ENCODE data around the gene CYP11A1.

CYP11A1 gene

GRCh38 chr15:74350295-74351275 is 16.9 kb downstream of the CYP11A1 start:
- in situ Hi-C loops (cut with HindIII; ENCODE audit: low sequenced_read_pairs): no loop called here

DNA sequence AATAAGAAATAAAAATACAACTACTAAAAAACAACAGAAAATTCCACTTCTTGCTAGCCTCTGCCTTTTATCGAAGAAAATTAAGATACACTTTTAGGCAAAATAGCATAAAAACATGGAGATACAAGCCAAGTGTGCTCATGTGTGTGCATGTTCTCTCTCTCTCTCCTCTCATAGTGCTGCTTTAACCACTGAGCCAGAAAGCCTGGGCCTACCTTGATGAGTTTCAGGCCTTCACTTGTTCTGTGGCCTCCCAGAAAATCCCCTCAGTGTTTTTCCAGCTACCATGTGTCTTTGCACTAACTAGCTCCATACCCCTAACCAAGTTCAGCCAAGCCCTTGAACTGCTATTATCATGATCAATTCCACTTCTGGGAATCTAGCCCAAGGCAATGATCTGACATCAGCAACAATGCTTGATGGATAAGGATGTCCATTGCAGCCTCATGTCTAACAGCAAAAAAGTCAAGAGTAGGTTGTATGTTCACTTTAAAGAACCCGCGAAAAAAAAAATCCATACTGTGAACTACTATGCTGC is 18.1 kb downstream of the CYP11A1 start:
- in situ Hi-C loops (cut with HindIII; ENCODE audit: low sequenced_read_pairs): no loop called here

GRCh38 chr15:74347757-74348250 is 19.6 kb downstream of the CYP11A1 start:
- in situ Hi-C loops (cut with HindIII; ENCODE audit: low sequenced_read_pairs): no loop called here

- in situ Hi-C loops (cut with HindIII; ENCODE audit: low sequenced_read_pairs): no loop called here
Measured at GRCh38 chr15:74345051-74345450, 22.4 kb downstream of the CYP11A1 start.

GRCh38 chr15:74343797-74344127 is 23.7 kb downstream of the CYP11A1 start:
- in situ Hi-C loops (cut with HindIII; ENCODE audit: low sequenced_read_pairs): no loop called here

DNA sequence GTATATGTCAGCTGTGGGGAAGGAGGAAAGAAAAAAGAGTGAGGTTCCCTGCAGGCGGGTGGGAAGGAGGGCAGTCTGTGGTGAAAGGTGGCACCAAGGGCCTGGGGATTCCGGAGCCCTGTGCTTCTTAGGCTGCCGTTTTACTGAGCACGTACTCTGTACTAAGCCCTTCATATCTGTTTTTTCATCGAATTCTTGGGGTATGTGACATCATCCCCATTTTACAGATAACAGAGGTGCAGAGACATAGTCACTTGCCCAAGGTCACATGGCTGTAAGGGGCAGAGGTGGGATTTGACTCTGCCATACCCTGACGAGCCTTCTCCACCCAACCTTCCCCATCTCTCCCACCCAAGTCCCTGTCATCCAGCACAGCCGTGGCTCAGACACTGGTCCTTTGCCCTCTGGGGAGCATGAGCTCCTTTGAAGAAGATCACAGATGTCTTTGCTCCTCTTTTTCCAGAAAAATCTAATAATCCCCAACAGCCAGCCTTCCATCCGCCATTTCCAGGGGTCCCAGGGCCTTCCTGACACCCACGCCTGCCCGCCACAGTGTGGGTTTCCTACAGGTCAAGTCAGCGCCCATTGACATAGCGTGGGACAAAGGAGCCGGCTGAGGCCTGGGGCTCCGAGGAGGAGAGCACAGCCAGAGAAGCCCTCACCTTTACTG is 24.2 kb downstream of the CYP11A1 start:
- in situ Hi-C loops (cut with HindIII; ENCODE audit: low sequenced_read_pairs): no loop called here

- in situ Hi-C loops (cut with HindIII; ENCODE audit: low sequenced_read_pairs): no loop called here
Measured at GRCh38 chr15:74340150-74340549, 27.3 kb downstream of the CYP11A1 start.

DNA sequence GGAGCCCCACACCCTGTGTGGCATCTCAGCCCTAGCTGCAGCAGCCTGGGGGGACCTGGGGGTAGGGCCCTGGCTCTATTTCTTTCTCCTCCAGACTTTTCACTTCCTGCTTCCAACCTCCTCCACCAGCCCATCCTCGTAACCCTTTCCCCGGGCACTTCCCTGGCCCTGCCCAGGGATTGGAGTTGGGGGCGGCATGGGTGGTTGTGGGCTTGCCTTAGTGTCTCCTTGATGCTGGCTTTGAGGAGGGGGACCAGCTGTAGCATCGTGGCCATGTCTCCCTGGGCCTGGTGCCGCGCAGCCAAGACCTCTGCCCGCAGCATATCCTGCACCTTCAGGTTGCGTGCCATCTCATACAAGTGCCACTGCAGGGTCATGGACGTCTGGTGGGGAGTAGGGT is 28.1 kb downstream of the CYP11A1 start:
- in situ Hi-C loops (cut with HindIII; ENCODE audit: low sequenced_read_pairs): no loop called here

DNA sequence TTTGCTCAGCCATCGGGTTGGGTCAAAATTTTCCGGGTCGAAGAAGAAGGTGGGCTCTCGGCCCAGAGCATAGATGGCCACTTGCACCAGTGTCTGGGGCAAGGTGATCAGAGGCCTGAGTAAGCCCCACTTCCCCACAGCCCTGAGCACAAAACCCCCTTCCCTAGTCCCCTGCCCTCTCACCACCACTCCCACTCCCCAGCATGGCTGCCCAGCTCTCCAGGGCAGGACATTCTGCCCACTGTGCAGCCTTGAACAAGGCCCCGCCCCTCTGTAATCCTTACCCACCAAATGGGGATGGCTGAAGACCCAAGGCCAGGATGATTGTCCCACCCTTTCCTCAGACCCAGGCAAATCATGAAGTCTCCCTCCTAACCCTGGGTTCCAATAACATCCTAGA is 28.8 kb downstream of the CYP11A1 start:
- in situ Hi-C loops (cut with HindIII; ENCODE audit: low sequenced_read_pairs): no loop called here

- in situ Hi-C loops (cut with HindIII; ENCODE audit: low sequenced_read_pairs): no loop called here
Measured at GRCh38 chr15:74337607-74338211, 29.7 kb downstream of the CYP11A1 start.

GRCh38 chr15:74337146-74337545 is 30.3 kb downstream of the CYP11A1 start:
- in situ Hi-C loops (cut with HindIII; ENCODE audit: low sequenced_read_pairs): no loop called here

GRCh38 chr15:74336061-74337005 is 31.1 kb downstream of the CYP11A1 start:
- in situ Hi-C loops (cut with HindIII; ENCODE audit: low sequenced_read_pairs): no loop called here

DNA sequence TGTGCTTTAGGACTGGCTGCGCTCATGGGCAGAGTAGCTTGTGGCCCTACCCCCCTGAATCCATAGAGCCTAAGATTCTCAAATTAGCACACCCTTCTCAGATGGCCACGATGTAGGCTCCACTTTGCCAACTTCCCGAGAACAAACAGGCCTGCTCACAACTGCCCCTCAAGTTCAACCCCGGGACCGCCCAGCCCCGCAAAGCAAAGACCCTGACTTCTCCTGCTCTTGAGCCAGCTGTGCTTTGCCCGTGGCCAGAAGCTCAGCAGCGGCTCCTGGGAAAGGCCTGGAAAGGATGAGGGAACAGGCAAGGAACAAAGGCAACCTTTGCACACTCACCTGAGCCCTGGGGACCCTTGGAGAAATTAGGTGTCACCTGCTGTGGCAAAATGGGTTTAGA is 32.0 kb downstream of the CYP11A1 start:
- in situ Hi-C loops (cut with HindIII; ENCODE audit: low sequenced_read_pairs): no loop called here

GRCh38 chr15:74334127-74334526 is 33.3 kb downstream of the CYP11A1 start:
- in situ Hi-C loops (cut with HindIII; ENCODE audit: low sequenced_read_pairs): no loop called here

- in situ Hi-C loops (cut with HindIII; ENCODE audit: low sequenced_read_pairs): no loop called here
Measured at GRCh38 chr15:74333662-74334061, 33.8 kb downstream of the CYP11A1 start.

DNA sequence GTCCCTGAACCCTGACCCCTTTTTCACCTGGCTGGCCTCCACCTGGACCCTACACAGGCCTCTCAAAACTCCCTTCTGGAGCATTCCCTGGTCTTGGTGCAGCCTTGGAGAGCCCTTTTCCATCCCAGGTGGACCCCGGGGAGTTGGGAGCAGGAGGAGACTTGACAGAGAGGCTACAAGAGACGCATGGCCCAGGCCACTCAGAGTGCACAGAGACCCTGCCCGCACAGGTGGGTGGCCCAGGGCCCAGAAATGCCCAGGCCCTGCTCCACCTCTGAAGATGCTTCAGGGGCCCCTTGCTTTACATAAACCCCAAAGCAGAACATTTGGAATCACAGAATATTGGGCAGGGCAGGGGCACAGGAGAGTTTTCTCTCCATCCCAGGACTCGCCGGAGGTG is 34.4 kb downstream of the CYP11A1 start:
- in situ Hi-C loops (cut with HindIII; ENCODE audit: low sequenced_read_pairs): no loop called here

DNA sequence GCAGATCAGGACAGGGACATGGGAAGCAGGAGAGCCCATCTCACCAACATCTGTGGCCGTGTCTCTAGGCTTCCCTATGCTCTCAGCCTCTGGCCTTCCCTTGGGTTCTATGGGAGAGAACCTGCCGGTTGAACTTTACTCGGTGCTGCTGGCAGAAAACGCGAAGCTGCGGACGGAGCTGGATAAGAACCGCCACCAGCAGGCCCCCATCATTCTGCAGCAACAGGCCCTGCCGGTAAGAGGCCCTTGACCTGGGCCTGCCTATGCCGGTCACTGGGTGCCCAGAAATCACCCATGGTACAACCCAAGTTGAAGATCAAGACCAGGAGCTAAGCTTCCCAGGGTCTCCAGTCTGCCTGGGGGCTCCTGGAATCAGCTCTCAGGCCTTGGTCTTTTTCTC is 34.8 kb downstream of the CYP11A1 start:
- in situ Hi-C loops (cut with HindIII; ENCODE audit: low sequenced_read_pairs): no loop called here

DNA sequence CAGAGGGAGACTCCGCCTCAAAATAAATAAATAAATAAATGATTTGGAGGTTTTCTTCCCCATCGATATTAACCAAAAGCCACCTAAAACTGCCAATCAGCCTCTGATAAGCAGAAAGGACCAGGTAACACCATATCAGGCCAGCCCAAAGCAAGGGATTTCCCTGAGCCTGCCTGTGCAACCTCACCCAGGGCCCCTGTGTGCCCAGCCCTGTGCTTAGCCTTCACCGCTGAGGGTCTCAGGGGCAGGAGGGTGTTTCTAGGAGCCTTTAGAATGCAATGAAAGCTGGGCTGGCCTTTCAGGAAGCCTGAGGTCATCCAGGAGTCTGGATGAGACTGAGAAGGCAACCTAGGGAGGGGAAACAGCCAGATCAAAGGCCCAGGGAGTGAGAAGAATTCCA is 35.4 kb downstream of the CYP11A1 start:
- in situ Hi-C loops (cut with HindIII; ENCODE audit: low sequenced_read_pairs): no loop called here

GRCh38 chr15:74330861-74331408 is 36.5 kb downstream of the CYP11A1 start:
- in situ Hi-C loops (cut with HindIII; ENCODE audit: low sequenced_read_pairs): no loop called here

Data from endothelial cell of hepatic sinusoid (primary cell).